ENCODE data around the gene SIT1.
A peak's percentile ranks its signal among the peaks of the same experiment; 100 is the strongest.

The SIT1 gene

GRCh38 chr9:35609820-35610163, 40.9 kb downstream of the SIT1 start:
- DNase-seq (ENCODE audit: low read depth in 2 of 2) = no peak
- H3K4me3 ChIP-seq (replicated peaks in 1 of 2; ENCODE audit: low read depth in 2 of 2, low read length in 2 of 2) = no peak overlapping the region
- no peak for TF ChIP-seq CTCF (IDR thresholded peaks at IDR 0.05; ENCODE audit: low read depth, low read length)

GRCh38 chr9:35609001-35609819, 41.5 kb downstream of the SIT1 start:
- no peak overlapping the region for H3K4me3 ChIP-seq (replicated peaks in 1 of 2; ENCODE audit: low read depth in 2 of 2, low read length in 2 of 2)
- no peak for TF ChIP-seq CTCF (IDR thresholded peaks at IDR 0.05; ENCODE audit: low read depth, low read length)
- no peak for DNase-seq (ENCODE audit: low read depth in 2 of 2)

GRCh38 chr9:35608221-35608620, 42.5 kb downstream of the SIT1 start:
- no peak overlapping the region for H3K4me3 ChIP-seq (replicated peaks in 1 of 2; ENCODE audit: low read depth in 2 of 2, low read length in 2 of 2)
- DNase-seq (ENCODE audit: low read depth in 2 of 2) = no peak
- TF ChIP-seq CTCF (IDR thresholded peaks at IDR 0.05; ENCODE audit: low read depth, low read length) = no peak

GRCh38 chr9:35606726-35607125, 44.0 kb downstream of the SIT1 start:
- TF ChIP-seq CTCF (IDR thresholded peaks at IDR 0.05; ENCODE audit: low read depth, low read length) = no peak
- peak overlapping the region in 1 of 2 donors; percentile 69 for H3K4me3 ChIP-seq (replicated peaks in 1 of 2; ENCODE audit: low read depth in 2 of 2, low read length in 2 of 2)

GRCh38 chr9:35606138-35606504, 44.6 kb downstream of the SIT1 start:
- peak overlapping the region; percentile 68 to 69 for H3K4me3 ChIP-seq (replicated peaks in 1 of 2; ENCODE audit: low read depth in 2 of 2, low read length in 2 of 2)
- DNase-seq (ENCODE audit: low read depth in 2 of 2) = peak; percentile 3 to 11
- TF ChIP-seq CTCF (IDR thresholded peaks at IDR 0.05; ENCODE audit: low read depth, low read length) = no peak

More at GRCh38 chr9:35606726-35607125, 44.0 kb downstream of the SIT1 start:
- no peak for DNase-seq (ENCODE audit: low read depth in 2 of 2)

GRCh38 chr9:35605351-35606137, 45.2 kb downstream of the SIT1 start:
- peak overlapping the region; percentile 68 to 69 for H3K4me3 ChIP-seq (replicated peaks in 1 of 2; ENCODE audit: low read depth in 2 of 2, low read length in 2 of 2)
- DNase-seq (ENCODE audit: low read depth in 2 of 2) = peak; percentile 5 to 7
- no peak for TF ChIP-seq CTCF (IDR thresholded peaks at IDR 0.05; ENCODE audit: low read depth, low read length)

Measured in cardiac fibroblast (primary cell).